Sigmoid colon (tissue), 7 donors: Measurements from ENCODE around the gene LGR6. TPM values are rescaled to one million over a fixed set of nuclear protein-coding genes. Genes with fewer than 3 reads are reported as not detected.

Experiments used
- DNase-seq: peaks from one replicate; pipeline ENCODE4 v3.0.0-alpha.2; 2019
- H3K27ac ChIP-seq, 4 donors: fragments of 200-600 bp; sonication (generic); one replicate each; pipeline ENCODE4 v1.5.1; 2016 to 2019; ENCODE audit warnings: mild to moderate bottlenecking in 1 of 4
- H3K27me3 ChIP-seq, 3 donors: fragments of 200-600 bp; sonication (generic); one replicate each; pipeline ENCODE4 v1.5.1; 2019; ENCODE audit warnings: mild to moderate bottlenecking in 1 of 3
- H3K36me3 ChIP-seq, 4 donors: fragments of 200-600 bp; sonication (generic); one replicate each; pipeline ENCODE4 v1.5.1; 2016 to 2019
- H3K4me1 ChIP-seq, 4 donors: fragments of 200-600 bp; sonication (generic); one replicate each; pipeline ENCODE4 v1.5.1; 2017 to 2019
- H3K4me3 ChIP-seq, 4 donors: fragments of 200-600 bp; sonication (generic); one replicate each; pipeline ENCODE4 v1.5.1; 2017 to 2019; ENCODE audit warnings: mild to moderate bottlenecking in 2 of 4, moderate library complexity in 1 of 4
- H3K9me3 ChIP-seq, 4 donors: fragments of 200-600 bp in 3 of 4; sonication (generic) in 3 of 4; one replicate each; pipeline versions ENCODE4 v1.5.1 to v1.6.1; 2013 to 2019
- CTCF ChIP-seq, 4 experiments: fragments of 450-650 bp in 3 of 4; fragments of 200-600 bp in 1 of 4; IDR thresholded peaks; one replicate each; pipeline ENCODE4 v1.5.1; 2016 to 2019; ENCODE audit warnings: antibody characterized with exemption in 4 of 4, mild to moderate bottlenecking in 3 of 4, moderate library complexity in 2 of 4
- EP300 ChIP-seq, 4 donors: sonication (generic); formaldehyde crosslinking; IDR thresholded peaks; one replicate each; pipeline ENCODE4 v1.6.1; 2017; ENCODE audit warnings: antibody characterized with exemption in 4 of 4
- POLR2A ChIP-seq, 2 donors: fragments of 450-650 bp; IDR thresholded peaks; one replicate each; pipeline ENCODE4 v1.6.1; 2016; ENCODE audit warnings: antibody characterized with exemption in 2 of 2, mild to moderate bottlenecking in 2 of 2, moderate library complexity in 2 of 2
- POLR2AphosphoS5 ChIP-seq, 4 donors: sonication (generic); formaldehyde crosslinking; IDR thresholded peaks; one replicate each; pipeline ENCODE4 v1.6.1; 2017; ENCODE audit warnings: antibody characterized with exemption in 4 of 4
- WGBS, 2 donors: extraction: QIAGEN DNeasy Blood & Tissue Kit; methylation state at CpG; one replicate each; pipeline ENCODE4 v1.1.7; 2013; 5-methylcytosine and 5-hydroxymethylcytosine counted together
- intact Hi-C: fragments of 100-400 bp; cut with DNase I; formaldehyde crosslinking; loops from one replicate; pipeline ENCODE4 v1.15.1; 2023
- polyA plus RNA-seq, 3 donors: library from polyadenylated mRNA; stranded (reverse); fragments of 200-250 nt; gene quantifications; one replicate each; pipeline ENCODE4 v1.2.3, GENCODE V29; 2013
- total RNA-seq, 4 donors: library from RNA; depleted of rRNA; stranded (reverse); fragments of >200 nt; gene quantifications; one replicate each; pipeline ENCODE4 v1.1.0, GENCODE V29; 2016
- donor health status: healthy with polysubstance abuse.
- donor health status: Bipolar disorder and iron deficiency.
- donor health status: healthy.

Gene LGR6
- total and polyA plus RNA-seq, 7 donors, result 0.14 to 1.0 (median 0.28) TPM; not detected in 4

- no peak overlapping the region for H3K4me3 ChIP-seq
- TF ChIP-seq POLR2A (IDR thresholded peaks at IDR 0.05) (no peak), EP300 (IDR thresholded peaks at IDR 0.05) (no peak), CTCF (IDR thresholded peaks at IDR 0.05) (no peak), POLR2AphosphoS5 (IDR thresholded peaks at IDR 0.05) (no peak)
- no peaks in the 10 kb centered on the region for H3K36me3 ChIP-seq
- intact Hi-C loops, result no loop called here
- H3K27me3 ChIP-seq, result peaks cover 0 to 8% (median 0%) of the 10 kb centered on the region in 3 donors
- H3K9me3 ChIP-seq, result no peaks in the 10 kb centered on the region
- H3K27ac ChIP-seq, result no peak overlapping the region
- no peak for DNase-seq
- H3K4me1 ChIP-seq, result no peaks in the 10 kb centered on the region
Measured at GRCh38 chr1:202316186-202316585, 122.6 kb downstream of the LGR6 start.

- no peaks in the 10 kb centered on the region for H3K36me3 ChIP-seq
- WGBS, 2 donors, result 91 to 94% methylated on average over 52 of the region's 52 CpGs
- no peak overlapping the region for H3K27ac ChIP-seq
- intact Hi-C loops, result no loop called here
- H3K27me3 ChIP-seq, result no peaks in the 10 kb centered on the region
- H3K4me3 ChIP-seq, result no peak overlapping the region
- TF ChIP-seq POLR2A (IDR thresholded peaks at IDR 0.05) (no peak), POLR2AphosphoS5 (IDR thresholded peaks at IDR 0.05) (no peak), CTCF (IDR thresholded peaks at IDR 0.05) (no peak), EP300 (IDR thresholded peaks at IDR 0.05) (no peak)
- no peaks in the 10 kb centered on the region for H3K4me1 ChIP-seq
- no peaks in the 10 kb centered on the region for H3K9me3 ChIP-seq
- no peak for DNase-seq
Measured at GRCh38 chr1:202317941-202318925, 124.6 kb downstream of the LGR6 start.

GRCh38 chr1:202319381-202320080 lies 125.9 kb downstream of the LGR6 start:
- H3K9me3 ChIP-seq, result no peaks in the 10 kb centered on the region
- no peaks in the 10 kb centered on the region for H3K36me3 ChIP-seq
- DNase-seq, result no peak
- H3K27ac ChIP-seq, result no peak overlapping the region
- WGBS, 2 donors, result 75 to 83% methylated on average over 4 of the region's 4 CpGs
- no peaks in the 10 kb centered on the region for H3K4me1 ChIP-seq
- no peaks in the 10 kb centered on the region for H3K27me3 ChIP-seq
- intact Hi-C loops, result no loop called here
- TF ChIP-seq EP300 (IDR thresholded peaks at IDR 0.05), result no peak
- no peak for TF ChIP-seq POLR2A (IDR thresholded peaks at IDR 0.05)
- no peak for TF ChIP-seq POLR2AphosphoS5 (IDR thresholded peaks at IDR 0.05)
- no peak for TF ChIP-seq CTCF (IDR thresholded peaks at IDR 0.05)
- no peak overlapping the region for H3K4me3 ChIP-seq

- Histone ChIP-seq H3K4me1 (no peaks in the 10 kb centered on the region), H3K9me3 (no peaks in the 10 kb centered on the region), H3K4me3 (no peak overlapping the region), H3K36me3 (no peaks in the 10 kb centered on the region), H3K27me3 (no peaks in the 10 kb centered on the region), H3K27ac (no peak overlapping the region)
- intact Hi-C loops, result no loop called here
- DNase-seq, result no peak
- TF ChIP-seq POLR2AphosphoS5 (IDR thresholded peaks at IDR 0.05) (no peak), EP300 (IDR thresholded peaks at IDR 0.05) (no peak), POLR2A (IDR thresholded peaks at IDR 0.05) (no peak), CTCF (IDR thresholded peaks at IDR 0.05) (no peak)
Measured at GRCh38 chr1:202320081-202320405, 126.4 kb downstream of the LGR6 start.
